Measurements from ENCODE around the gene VPS45. TPM values are rescaled to one million over a fixed set of nuclear protein-coding genes. Genes with fewer than 3 reads are reported as not detected.

Gene VPS45
- total and polyA plus RNA-seq, 2 of the 8 experiments (the other 6 are each of a cell fraction or from before 2014, with no cell fraction given): 19.1 to 27.6 TPM

DNA sequence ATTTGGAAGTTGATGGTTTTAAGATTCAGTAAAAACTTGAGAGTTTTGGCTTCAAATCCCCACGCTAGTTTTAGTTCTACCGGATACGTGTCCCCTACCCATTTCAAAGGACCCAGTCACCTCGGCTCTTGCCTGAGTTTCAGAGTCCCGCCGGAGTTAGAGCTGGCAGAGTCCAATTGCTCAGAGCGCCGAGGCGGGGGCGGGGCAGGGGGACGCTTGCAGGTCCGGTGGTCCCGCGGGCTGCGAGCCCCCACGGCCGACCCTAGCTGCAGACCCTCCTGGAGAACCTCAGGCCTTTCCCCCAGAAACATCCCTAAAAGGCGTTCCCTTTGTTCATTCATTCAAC, 765 bp upstream of the VPS45 start (continued):
- TF ChIP-seq TBP (IDR thresholded peaks at IDR 0.05; ENCODE audit: low read depth, low read length) (peak; percentile 31; the same call in 1 of the 2 replicates), EP300 (IDR thresholded peaks at IDR 0.05; ENCODE audit: borderline replicate concordance in 1 of 2, low read depth in 2 of 2, low read length in 2 of 2) (0 out of 3 replicates have a peak, but pooled peaks of 1 of the 2 experiments have one; percentile 26), TAF7 (optimal IDR thresholded peaks at IDR 0.05; ENCODE audit: borderline replicate concordance, low read depth, low read length) (peak; percentile 56), SP1 (IDR thresholded peaks at IDR 0.05; ENCODE audit: low read depth, low read length) (no peak), JUN (IDR thresholded peaks at IDR 0.05; ENCODE audit: low read depth, low read length) (no peak), KDM4A (IDR thresholded peaks at IDR 0.05; ENCODE audit: low read depth, low read length, severe bottlenecking) (no peak), TAF1 (IDR thresholded peaks at IDR 0.05; ENCODE audit: low read depth, low read length) (peak; percentile 73), ASH2L (IDR thresholded peaks at IDR 0.05; ENCODE audit: low read length) (no peak), HDAC2 (IDR thresholded peaks at IDR 0.05; ENCODE audit: borderline replicate concordance in 1 of 2, low read depth in 2 of 2, low read length in 2 of 2) (no peak), SIRT6 (IDR thresholded peaks at IDR 0.05; ENCODE audit: low read length) (no peak), CEBPB (IDR thresholded peaks at IDR 0.05; ENCODE audit: low read depth, low read length) (no peak), NRF1 (IDR thresholded peaks at IDR 0.05; ENCODE audit: low read depth, low read length) (no peak), RXRA (IDR thresholded peaks at IDR 0.05; ENCODE audit: insufficient read depth, low read depth, low read length) (no peak)
- TF ChIP-seq, protein P1, sequence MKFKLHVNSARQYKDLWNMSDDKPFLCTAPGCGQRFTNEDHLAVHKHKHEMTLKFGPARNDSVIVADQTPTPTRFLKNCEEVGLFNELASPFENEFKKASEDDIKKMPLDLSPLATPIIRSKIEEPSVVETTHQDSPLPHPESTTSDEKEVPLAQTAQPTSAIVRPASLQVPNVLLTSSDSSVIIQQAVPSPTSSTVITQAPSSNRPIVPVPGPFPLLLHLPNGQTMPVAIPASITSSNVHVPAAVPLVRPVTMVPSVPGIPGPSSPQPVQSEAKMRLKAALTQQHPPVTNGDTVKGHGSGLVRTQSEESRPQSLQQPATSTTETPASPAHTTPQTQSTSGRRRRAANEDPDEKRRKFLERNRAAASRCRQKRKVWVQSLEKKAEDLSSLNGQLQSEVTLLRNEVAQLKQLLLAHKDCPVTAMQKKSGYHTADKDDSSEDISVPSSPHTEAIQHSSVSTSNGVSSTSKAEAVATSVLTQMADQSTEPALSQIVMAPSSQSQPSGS (IDR thresholded peaks at IDR 0.05; ENCODE audit: low read length): no peak
- TF ChIP-seq, protein P2, sequence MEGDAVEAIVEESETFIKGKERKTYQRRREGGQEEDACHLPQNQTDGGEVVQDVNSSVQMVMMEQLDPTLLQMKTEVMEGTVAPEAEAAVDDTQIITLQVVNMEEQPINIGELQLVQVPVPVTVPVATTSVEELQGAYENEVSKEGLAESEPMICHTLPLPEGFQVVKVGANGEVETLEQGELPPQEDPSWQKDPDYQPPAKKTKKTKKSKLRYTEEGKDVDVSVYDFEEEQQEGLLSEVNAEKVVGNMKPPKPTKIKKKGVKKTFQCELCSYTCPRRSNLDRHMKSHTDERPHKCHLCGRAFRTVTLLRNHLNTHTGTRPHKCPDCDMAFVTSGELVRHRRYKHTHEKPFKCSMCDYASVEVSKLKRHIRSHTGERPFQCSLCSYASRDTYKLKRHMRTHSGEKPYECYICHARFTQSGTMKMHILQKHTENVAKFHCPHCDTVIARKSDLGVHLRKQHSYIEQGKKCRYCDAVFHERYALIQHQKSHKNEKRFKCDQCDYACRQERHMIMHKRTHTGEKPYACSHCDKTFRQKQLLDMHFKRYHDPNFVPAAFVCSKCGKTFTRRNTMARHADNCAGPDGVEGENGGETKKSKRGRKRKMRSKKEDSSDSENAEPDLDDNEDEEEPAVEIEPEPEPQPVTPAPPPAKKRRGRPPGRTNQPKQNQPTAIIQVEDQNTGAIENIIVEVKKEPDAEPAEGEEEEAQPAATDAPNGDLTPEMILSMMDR (IDR thresholded peaks at IDR 0.05; ENCODE audit: control extremely low read depth in 1 of 3, insufficient read depth in 1 of 3, low read depth in 1 of 3, low read length in 3 of 3): no peak

Data from H1 (cell line).